ENCODE results near the gene NR1H4. TPM values are rescaled to one million over a fixed set of nuclear protein-coding genes. Genes with fewer than 3 reads are reported as not detected.

Gene NR1H4
- total and polyA plus RNA-seq, 4 donors, result 0.06 to 1.3 TPM; not detected in 2

DNA sequence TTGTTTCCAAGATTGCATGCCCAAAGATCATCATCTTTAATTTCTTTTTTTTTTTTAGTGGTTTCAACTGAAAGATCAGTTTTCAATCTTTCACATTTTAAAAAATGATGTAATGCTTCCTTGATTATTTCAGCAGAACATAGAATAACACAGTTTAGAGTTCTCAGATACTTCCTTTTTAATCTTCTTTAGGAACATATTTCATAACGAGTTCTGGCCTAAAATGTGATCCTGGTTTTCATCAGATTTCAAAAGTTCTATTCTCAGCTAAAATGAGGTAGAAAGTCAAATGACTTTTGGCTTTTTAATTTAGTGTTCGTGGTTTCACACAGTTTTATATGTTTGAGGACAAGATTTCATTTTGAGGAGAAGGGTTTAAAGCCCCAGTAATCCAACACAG, 40.0 kb upstream of the NR1H4 start:
- Histone ChIP-seq H3K4me3 (no peak overlapping the region), H3K27me3 (ENCODE audit: control insufficient read depth in 3 of 3, insufficient read depth in 3 of 3, low read length in 2 of 3) (no peaks in the 10 kb centered on the region), H3K4me1 (ENCODE audit: control insufficient read depth in 5 of 5, insufficient read depth in 5 of 5, low read length in 5 of 5) (no peaks in the 10 kb centered on the region), H3K9ac (ENCODE audit: insufficient read depth in 1 of 2, low read length in 2 of 2) (no peak overlapping the region), H3K9me3 (ENCODE audit: control insufficient read depth in 4 of 4, insufficient read depth in 3 of 4, low read length in 3 of 4) (no peaks in the 10 kb centered on the region), H3K36me3 (ENCODE audit: control insufficient read depth in 4 of 4, insufficient read depth in 4 of 4, low read length in 4 of 4) (no peaks in the 10 kb centered on the region), H3K27ac (ENCODE audit: low read depth in 1 of 2, low read length in 1 of 2) (no peak overlapping the region)
- no peak for ATAC-seq (ENCODE audit: insufficient read depth, low FRiP score)
- 43 to 53% methylated on average over 2 of the region's 2 CpGs for WGBS, 2 donors
- TF ChIP-seq, protein P1, sequence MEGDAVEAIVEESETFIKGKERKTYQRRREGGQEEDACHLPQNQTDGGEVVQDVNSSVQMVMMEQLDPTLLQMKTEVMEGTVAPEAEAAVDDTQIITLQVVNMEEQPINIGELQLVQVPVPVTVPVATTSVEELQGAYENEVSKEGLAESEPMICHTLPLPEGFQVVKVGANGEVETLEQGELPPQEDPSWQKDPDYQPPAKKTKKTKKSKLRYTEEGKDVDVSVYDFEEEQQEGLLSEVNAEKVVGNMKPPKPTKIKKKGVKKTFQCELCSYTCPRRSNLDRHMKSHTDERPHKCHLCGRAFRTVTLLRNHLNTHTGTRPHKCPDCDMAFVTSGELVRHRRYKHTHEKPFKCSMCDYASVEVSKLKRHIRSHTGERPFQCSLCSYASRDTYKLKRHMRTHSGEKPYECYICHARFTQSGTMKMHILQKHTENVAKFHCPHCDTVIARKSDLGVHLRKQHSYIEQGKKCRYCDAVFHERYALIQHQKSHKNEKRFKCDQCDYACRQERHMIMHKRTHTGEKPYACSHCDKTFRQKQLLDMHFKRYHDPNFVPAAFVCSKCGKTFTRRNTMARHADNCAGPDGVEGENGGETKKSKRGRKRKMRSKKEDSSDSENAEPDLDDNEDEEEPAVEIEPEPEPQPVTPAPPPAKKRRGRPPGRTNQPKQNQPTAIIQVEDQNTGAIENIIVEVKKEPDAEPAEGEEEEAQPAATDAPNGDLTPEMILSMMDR (IDR thresholded peaks at IDR 0.05; ENCODE audit: control extremely low read depth, extremely low read depth), result no peak
- no peak for DNase-seq

DNA sequence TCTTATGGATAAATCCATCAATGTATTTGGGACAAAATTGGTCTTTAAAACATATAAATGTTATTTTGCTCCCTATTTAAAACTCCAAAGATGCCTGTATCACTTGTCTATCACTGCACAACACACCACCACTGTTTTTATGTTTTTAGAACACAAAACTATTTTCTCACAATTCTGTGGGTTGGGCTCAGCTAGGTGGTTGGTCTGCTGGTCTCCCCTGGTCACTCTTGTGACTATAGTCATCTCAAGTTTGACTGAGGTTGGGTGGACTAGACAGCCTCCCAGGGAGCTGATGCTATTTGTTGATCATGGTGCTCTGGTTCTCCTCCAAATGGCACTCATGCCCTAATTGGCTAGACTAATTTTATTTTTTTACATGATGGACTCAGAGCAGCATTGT, 39.5 kb upstream of the NR1H4 start:
- TF ChIP-seq, protein P1 (IDR thresholded peaks at IDR 0.05; ENCODE audit: control extremely low read depth, extremely low read depth), result no peak
- H3K9me3 ChIP-seq (ENCODE audit: control insufficient read depth in 4 of 4, insufficient read depth in 3 of 4, low read length in 3 of 4), result no peaks in the 10 kb centered on the region
- no peaks in the 10 kb centered on the region for H3K27me3 ChIP-seq (ENCODE audit: control insufficient read depth in 3 of 3, insufficient read depth in 3 of 3, low read length in 2 of 3)
- H3K4me3 ChIP-seq, result no peak overlapping the region
- H3K27ac ChIP-seq (ENCODE audit: low read depth in 1 of 2, low read length in 1 of 2), result no peak overlapping the region
- ATAC-seq (ENCODE audit: insufficient read depth, low FRiP score) (no peak), DNase-seq (no peak)
- no peaks in the 10 kb centered on the region for H3K4me1 ChIP-seq (ENCODE audit: control insufficient read depth in 5 of 5, insufficient read depth in 5 of 5, low read length in 5 of 5)
- H3K36me3 ChIP-seq (ENCODE audit: control insufficient read depth in 4 of 4, insufficient read depth in 4 of 4, low read length in 4 of 4), result no peaks in the 10 kb centered on the region
- no peak overlapping the region for H3K9ac ChIP-seq (ENCODE audit: insufficient read depth in 1 of 2, low read length in 2 of 2)

DNA sequence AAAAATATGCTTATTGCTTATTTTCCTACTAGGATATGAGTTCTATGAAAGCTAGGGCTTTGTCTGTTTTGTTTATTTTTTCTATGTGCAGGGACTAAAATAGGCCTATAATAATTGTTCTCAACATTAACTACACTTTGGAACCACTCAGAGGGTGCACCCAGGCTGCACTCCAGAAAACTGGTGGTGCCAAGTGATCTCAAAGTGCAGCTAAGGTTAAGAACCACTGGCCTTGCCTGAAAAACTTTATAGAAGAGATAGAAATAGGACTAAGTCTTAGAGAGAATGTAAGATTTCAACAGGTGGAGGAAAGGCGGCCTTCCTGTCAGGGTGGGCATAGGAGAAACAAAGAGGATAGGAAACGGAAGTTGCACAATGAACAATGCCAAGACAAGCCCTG, 37.7 kb upstream of the NR1H4 start:
- no peak overlapping the region for H3K9ac ChIP-seq (ENCODE audit: insufficient read depth in 1 of 2, low read length in 2 of 2)
- DNase-seq (no peak), ATAC-seq (ENCODE audit: insufficient read depth, low FRiP score) (no peak)
- H3K9me3 ChIP-seq (ENCODE audit: control insufficient read depth in 4 of 4, insufficient read depth in 3 of 4, low read length in 3 of 4), result no peaks in the 10 kb centered on the region
- no peaks in the 10 kb centered on the region for H3K4me1 ChIP-seq (ENCODE audit: control insufficient read depth in 5 of 5, insufficient read depth in 5 of 5, low read length in 5 of 5)
- TF ChIP-seq, protein P1 (IDR thresholded peaks at IDR 0.05; ENCODE audit: control extremely low read depth, extremely low read depth), result no peak
- H3K27ac ChIP-seq (ENCODE audit: low read depth in 1 of 2, low read length in 1 of 2), result no peak overlapping the region
- no peaks in the 10 kb centered on the region for H3K36me3 ChIP-seq (ENCODE audit: control insufficient read depth in 4 of 4, insufficient read depth in 4 of 4, low read length in 4 of 4)
- no peaks in the 10 kb centered on the region for H3K27me3 ChIP-seq (ENCODE audit: control insufficient read depth in 3 of 3, insufficient read depth in 3 of 3, low read length in 2 of 3)
- WGBS, 2 donors, result 42 to 55% methylated on average over 2 of the region's 2 CpGs
- H3K4me3 ChIP-seq, result no peak overlapping the region

DNA sequence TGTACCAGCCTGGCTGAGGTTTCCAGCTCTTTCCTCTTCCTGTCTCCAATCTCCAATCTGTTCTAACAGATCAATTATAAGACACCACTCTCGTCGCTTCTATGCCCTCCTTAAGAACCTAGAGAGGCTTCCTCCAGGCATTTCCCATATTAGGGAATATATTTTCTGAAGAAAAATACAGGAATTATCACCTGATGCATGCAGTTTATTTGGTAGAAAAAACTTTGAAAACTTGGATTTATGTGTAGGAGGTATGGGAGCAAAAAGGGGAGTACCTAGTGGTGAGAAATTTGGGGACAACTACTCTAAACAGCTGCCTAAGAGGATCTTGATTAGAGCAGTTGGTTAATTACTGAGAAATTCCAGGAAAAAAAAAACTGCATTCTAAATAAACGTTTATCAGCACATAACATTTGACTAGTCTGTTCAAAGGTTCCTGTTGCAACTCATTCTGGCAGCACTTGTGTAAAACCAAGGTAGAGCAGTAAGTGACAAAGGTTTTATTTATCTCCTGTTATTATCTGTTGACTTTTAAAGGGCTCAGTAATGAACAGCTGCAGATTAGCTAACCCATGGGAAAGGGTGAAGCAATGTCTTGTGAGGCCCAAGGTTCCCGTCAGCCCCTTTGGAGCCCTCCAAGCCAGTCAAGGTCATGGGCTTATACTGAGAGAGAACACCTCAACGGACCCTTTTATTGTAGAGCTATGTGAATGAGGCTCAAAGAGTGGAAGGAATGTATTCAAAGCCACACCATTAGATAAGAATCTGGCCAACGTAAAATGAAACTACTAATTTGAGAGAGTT, 36.4 kb upstream of the NR1H4 start:
- DNase-seq, result no peak
- H3K4me1 ChIP-seq (ENCODE audit: control insufficient read depth in 5 of 5, insufficient read depth in 5 of 5, low read length in 5 of 5), result no peaks in the 10 kb centered on the region
- no peaks in the 10 kb centered on the region for H3K9me3 ChIP-seq (ENCODE audit: control insufficient read depth in 4 of 4, insufficient read depth in 3 of 4, low read length in 3 of 4)
- no peaks in the 10 kb centered on the region for H3K36me3 ChIP-seq (ENCODE audit: control insufficient read depth in 4 of 4, insufficient read depth in 4 of 4, low read length in 4 of 4)
- H3K4me3 ChIP-seq, result no peak overlapping the region
- H3K27me3 ChIP-seq (ENCODE audit: control insufficient read depth in 3 of 3, insufficient read depth in 3 of 3, low read length in 2 of 3), result no peaks in the 10 kb centered on the region
- WGBS, 2 donors, result 51 to 52% methylated on average over 6 of the region's 6 CpGs
- no peak overlapping the region for H3K27ac ChIP-seq (ENCODE audit: low read depth in 1 of 2, low read length in 1 of 2)
- H3K9ac ChIP-seq (ENCODE audit: insufficient read depth in 1 of 2, low read length in 2 of 2), result no peak overlapping the region
- TF ChIP-seq, protein P1 (IDR thresholded peaks at IDR 0.05; ENCODE audit: control extremely low read depth, extremely low read depth), result no peak
- ATAC-seq (ENCODE audit: insufficient read depth, low FRiP score), result no peak

All from lung (tissue), 12 donors.